ENCODE results near the gene ADH5.

- TF ChIP-seq FOXA1 (IDR thresholded peaks at IDR 0.05) (no peak), FOXM1 (IDR thresholded peaks at IDR 0.05; ENCODE audit: borderline replicate concordance) (no peak), TARDBP (IDR thresholded peaks at IDR 0.05) (no peak), SUZ12 (IDR thresholded peaks at IDR 0.05) (no peak)
- TF ChIP-seq, protein P1, sequence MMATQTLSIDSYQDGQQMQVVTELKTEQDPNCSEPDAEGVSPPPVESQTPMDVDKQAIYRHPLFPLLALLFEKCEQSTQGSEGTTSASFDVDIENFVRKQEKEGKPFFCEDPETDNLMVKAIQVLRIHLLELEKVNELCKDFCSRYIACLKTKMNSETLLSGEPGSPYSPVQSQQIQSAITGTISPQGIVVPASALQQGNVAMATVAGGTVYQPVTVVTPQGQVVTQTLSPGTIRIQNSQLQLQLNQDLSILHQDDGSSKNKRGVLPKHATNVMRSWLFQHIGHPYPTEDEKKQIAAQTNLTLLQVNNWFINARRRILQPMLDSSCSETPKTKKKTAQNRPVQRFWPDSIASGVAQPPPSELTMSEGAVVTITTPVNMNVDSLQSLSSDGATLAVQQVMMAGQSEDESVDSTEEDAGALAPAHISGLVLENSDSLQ (IDR thresholded peaks at IDR 0.05) = no peak
Measured at GRCh38 chr4:99091216-99091575, 2.6 kb upstream of the ADH5 start.
